HepG2 (cell line): ENCODE data around the gene CPEB3. TPM values are rescaled to one million over a fixed set of nuclear protein-coding genes. Genes with fewer than 3 reads are reported as not detected.

Experiments
- ARNT ChIP-seq: fragments of 450-650 bp; IDR thresholded peaks from 2 replicates; pipeline ENCODE4 v1.6.1; 2017
- CENPT ChIP-seq: sonication (generic); formaldehyde crosslinking; IDR thresholded peaks from 2 replicates; pipeline ENCODE4 v1.8.0; 2022; ENCODE audit warnings: low read depth, mild to moderate bottlenecking, moderate library complexity, missing genetic modification reagents
- FOXC1 ChIP-seq: sonication (generic); formaldehyde crosslinking; IDR thresholded peaks from 2 replicates; pipeline ENCODE4 v1.8.0; 2022; ENCODE audit warnings: mild to moderate bottlenecking, missing genetic modification reagents, borderline replicate concordance
- IRX3 ChIP-seq: sonication (generic); formaldehyde crosslinking; IDR thresholded peaks from 2 replicates; pipeline ENCODE4 v1.8.1; 2023; ENCODE audit warnings: mild to moderate bottlenecking, low read depth, missing genetic modification reagents, borderline replicate concordance
- JUNB ChIP-seq: sonication (generic); formaldehyde crosslinking; IDR thresholded peaks from 2 replicates; pipeline ENCODE4 v1.8.0; 2022; ENCODE audit warnings: missing genetic modification reagents, mild to moderate bottlenecking, borderline replicate concordance
- NR2F1 ChIP-seq, 2 experiments: fragments of 450-650 bp in 1 of 2; formaldehyde crosslinking in 1 of 2; IDR thresholded peaks; 2 replicates each; pipeline versions ENCODE4 v1.5.0 to v1.6.1; 2016 to 2020; ENCODE audit warnings: mild to moderate bottlenecking in 1 of 2, missing compliant biosample characterization in 1 of 2, missing genetic modification reagents in 1 of 2, moderate library complexity in 1 of 2
- RXRB ChIP-seq: IDR thresholded peaks from 2 replicates; pipeline ENCODE4 v1.6.1; 2016; ENCODE audit warnings: borderline replicate concordance, missing genetic modification reagents, missing compliant biosample characterization
- SATB2 ChIP-seq: sonication (generic); formaldehyde crosslinking; IDR thresholded peaks from 2 replicates; pipeline ENCODE4 v1.5.0; 2020; ENCODE audit warnings: missing genetic modification reagents
- SRF ChIP-seq: IDR thresholded peaks from 2 replicates; pipeline ENCODE4 v1.6.1; 2011; ENCODE audit warnings: mild to moderate bottlenecking, low read depth, low read length, moderate library complexity
- ZBTB1 ChIP-seq: sonication (generic); formaldehyde crosslinking; IDR thresholded peaks from 2 replicates; pipeline ENCODE4 v1.4.0; 2020; ENCODE audit warnings: missing genetic modification reagents, borderline replicate concordance
- ZBTB38 ChIP-seq: sonication (generic); formaldehyde crosslinking; IDR thresholded peaks from 2 replicates; pipeline ENCODE4 v1.5.1; 2020; ENCODE audit warnings: mild to moderate bottlenecking, missing genetic modification reagents
- ZNF550 ChIP-seq: sonication (generic); formaldehyde crosslinking; IDR thresholded peaks from 2 replicates; pipeline ENCODE4 v1.4.0; 2020; ENCODE audit warnings: mild to moderate bottlenecking, missing genetic modification reagents, borderline replicate concordance
- ZNF557 ChIP-seq: sonication (generic); formaldehyde crosslinking; IDR thresholded peaks from 2 replicates; pipeline ENCODE4 v1.4.0; 2020; ENCODE audit warnings: missing genetic modification reagents
- ZNF614 ChIP-seq: IDR thresholded peaks from 2 replicates; pipeline ENCODE4 v1.6.1; 2018; ENCODE audit warnings: missing biosample characterization, missing genetic modification reagents, inconsistent platforms, borderline replicate concordance
- ZNF644 ChIP-seq: IDR thresholded peaks from 2 replicates; pipeline ENCODE4 v1.6.1; 2016; ENCODE audit warnings: low read depth
- ZNF883 ChIP-seq: sonication (generic); formaldehyde crosslinking; IDR thresholded peaks from 2 replicates; pipeline ENCODE4 v1.5.1; 2020; ENCODE audit warnings: mild to moderate bottlenecking, missing genetic modification reagents; ENCODE audit errors: not compliant biosample characterization
- polyA plus RNA-seq, 8 experiments: library from polyadenylated mRNA; depleted of rRNA in 3 of 8; stranded (reverse) in 7 of 8; unstranded in 1 of 8; fragments of >200 nt; fragmentation: Illumina TruSeq in 4 of 8; extraction: Trizol in 4 of 8; gene quantifications; 2 replicates each; pipeline versions ENCODE4 v1.2.1 to v1.2.3, GENCODE V29; 2011 to 2016; ENCODE audit warnings: low read depth in 4 of 8, missing spikeins in 1 of 8, mixed read lengths in 1 of 8; ENCODE audit not compliant: insufficient read depth in 1 of 8
- total RNA-seq, 5 experiments: library from RNA; depleted of rRNA; stranded (reverse); fragments of >200 nt; fragmentation: Illumina TruSeq; extraction: Trizol; gene quantifications; 2 replicates each; pipeline ENCODE4 v1.2.3, GENCODE V29; 2016; ENCODE audit warnings: low read depth in 1 of 5
- TF ChIP-seq, protein P1 (sequence below): sonication (generic); formaldehyde crosslinking; IDR thresholded peaks from 2 replicates; pipeline ENCODE4 v1.4.0; 2020; ENCODE audit warnings: missing genetic modification reagents, low read depth, mild to moderate bottlenecking, borderline replicate concordance
- TF ChIP-seq, protein P2 (sequence below): sonication (generic); formaldehyde crosslinking; IDR thresholded peaks from 2 replicates; pipeline ENCODE4 v1.8.1; 2023; ENCODE audit warnings: mild to moderate bottlenecking, moderate library complexity, missing genetic modification reagents
- TF ChIP-seq, protein P3 (sequence below): sonication (generic); formaldehyde crosslinking; conservative IDR thresholded peaks from 2 replicates; pipeline ENCODE4 v1.4.0; 2020; ENCODE audit warnings: missing genetic modification reagents
- TF ChIP-seq, protein P4 (sequence below): sonication (generic); formaldehyde crosslinking; IDR thresholded peaks from 2 replicates; pipeline ENCODE4 v1.4.0; 2020; ENCODE audit warnings: missing genetic modification reagents
- TF ChIP-seq, protein P5 (sequence below): sonication (generic); formaldehyde crosslinking; IDR thresholded peaks from 2 replicates; pipeline ENCODE4 v1.8.0; 2022; ENCODE audit warnings: missing genetic modification reagents, mild to moderate bottlenecking, inconsistent platforms, borderline replicate concordance

Gene CPEB3
- total and polyA plus RNA-seq, 2 of the 13 experiments (the other 11 are each of a cell fraction or from before 2014, with no cell fraction given): 0.66 to 0.70 TPM

DNA sequence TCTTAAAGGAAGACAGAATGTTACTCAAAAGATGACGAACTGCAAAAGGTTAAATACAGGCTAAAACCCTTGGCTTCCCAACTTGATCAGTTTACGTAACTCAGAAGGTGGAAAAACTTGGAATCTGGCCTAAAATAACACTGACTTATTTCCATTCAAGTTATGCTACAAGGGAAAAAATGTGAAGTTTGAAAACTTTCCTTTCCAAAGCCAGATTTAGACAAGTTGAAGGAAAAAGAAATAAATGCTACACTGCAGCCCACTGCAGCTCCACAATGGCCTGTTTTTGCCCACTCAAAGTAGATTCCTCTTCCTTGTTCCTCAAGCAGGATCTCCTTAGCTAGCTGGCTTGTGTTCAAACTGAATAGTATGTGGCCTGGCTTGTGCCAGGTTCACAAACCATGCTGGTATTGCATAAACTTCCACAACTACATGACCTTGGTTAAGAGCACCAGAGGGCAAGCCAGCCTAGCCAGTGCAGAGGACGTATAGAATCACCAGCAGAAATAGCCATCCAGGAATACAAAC is 166.2 kb downstream of the CPEB3 start (continued):
- peak in 1 of 2 experiments; percentile 30; a peak in 1 of 4 replicates for TF ChIP-seq NR2F1 (CRISPR knock-in tag; IDR thresholded peaks at IDR 0.05)
- TF ChIP-seq CENPT (CRISPR knock-in tag): no peak
- TF ChIP-seq ZBTB1 (CRISPR knock-in tag): no peak
- TF ChIP-seq ZNF557 (CRISPR knock-in tag): no peak
- no peak for TF ChIP-seq JUNB (CRISPR knock-in tag)
- TF ChIP-seq, protein P1, sequence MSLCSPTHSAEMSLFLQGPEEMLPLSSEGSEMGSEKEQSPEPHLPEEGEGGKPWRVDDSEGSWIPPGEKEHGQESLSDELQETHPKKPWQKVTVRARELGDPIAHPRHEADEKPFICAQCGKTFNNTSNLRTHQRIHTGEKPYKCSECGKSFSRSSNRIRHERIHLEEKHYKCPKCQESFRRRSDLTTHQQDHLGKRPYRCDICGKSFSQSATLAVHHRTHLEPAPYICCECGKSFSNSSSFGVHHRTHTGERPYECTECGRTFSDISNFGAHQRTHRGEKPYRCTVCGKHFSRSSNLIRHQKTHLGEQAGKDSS (CRISPR knock-in tag): no peak
- peak; percentile 76 for TF ChIP-seq ZNF644 (CRISPR knock-in tag)
- TF ChIP-seq SRF: no peak
- no peak for TF ChIP-seq ZBTB38 (CRISPR knock-in tag)
- TF ChIP-seq, protein P2, sequence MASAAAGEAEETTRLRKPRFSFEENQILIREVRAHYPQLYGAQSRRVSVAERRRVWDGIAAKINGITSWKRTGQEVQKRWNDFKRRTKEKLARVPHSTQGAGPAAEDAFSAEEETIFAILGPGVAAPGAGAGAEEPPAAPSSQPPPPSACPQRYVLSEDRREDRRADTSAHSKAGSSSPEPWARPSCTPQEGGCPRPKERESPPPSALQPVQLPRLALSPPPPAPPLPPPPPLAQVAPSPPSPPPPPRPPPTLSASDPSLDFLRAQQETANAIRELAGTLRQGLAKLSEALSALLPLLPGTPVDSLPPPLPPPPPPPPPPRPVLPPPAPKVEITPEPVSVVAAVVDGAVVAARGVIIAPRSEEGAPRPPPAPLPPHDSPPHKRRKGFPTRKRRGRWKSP (CRISPR knock-in tag): no peak
- TF ChIP-seq FOXC1 (CRISPR knock-in tag): no peak
- 0 out of 2 replicates have a peak, but pooled peaks have one; percentile 27 for TF ChIP-seq ZNF614
- TF ChIP-seq SATB2 (CRISPR knock-in tag): no peak
- TF ChIP-seq, protein P3, sequence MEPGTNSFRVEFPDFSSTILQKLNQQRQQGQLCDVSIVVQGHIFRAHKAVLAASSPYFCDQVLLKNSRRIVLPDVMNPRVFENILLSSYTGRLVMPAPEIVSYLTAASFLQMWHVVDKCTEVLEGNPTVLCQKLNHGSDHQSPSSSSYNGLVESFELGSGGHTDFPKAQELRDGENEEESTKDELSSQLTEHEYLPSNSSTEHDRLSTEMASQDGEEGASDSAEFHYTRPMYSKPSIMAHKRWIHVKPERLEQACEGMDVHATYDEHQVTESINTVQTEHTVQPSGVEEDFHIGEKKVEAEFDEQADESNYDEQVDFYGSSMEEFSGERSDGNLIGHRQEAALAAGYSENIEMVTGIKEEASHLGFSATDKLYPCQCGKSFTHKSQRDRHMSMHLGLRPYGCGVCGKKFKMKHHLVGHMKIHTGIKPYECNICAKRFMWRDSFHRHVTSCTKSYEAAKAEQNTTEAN (CRISPR knock-in tag): 0 out of 2 replicates have a peak, but pooled peaks have one; percentile 63
- no peak for TF ChIP-seq ARNT
- TF ChIP-seq, protein P4, sequence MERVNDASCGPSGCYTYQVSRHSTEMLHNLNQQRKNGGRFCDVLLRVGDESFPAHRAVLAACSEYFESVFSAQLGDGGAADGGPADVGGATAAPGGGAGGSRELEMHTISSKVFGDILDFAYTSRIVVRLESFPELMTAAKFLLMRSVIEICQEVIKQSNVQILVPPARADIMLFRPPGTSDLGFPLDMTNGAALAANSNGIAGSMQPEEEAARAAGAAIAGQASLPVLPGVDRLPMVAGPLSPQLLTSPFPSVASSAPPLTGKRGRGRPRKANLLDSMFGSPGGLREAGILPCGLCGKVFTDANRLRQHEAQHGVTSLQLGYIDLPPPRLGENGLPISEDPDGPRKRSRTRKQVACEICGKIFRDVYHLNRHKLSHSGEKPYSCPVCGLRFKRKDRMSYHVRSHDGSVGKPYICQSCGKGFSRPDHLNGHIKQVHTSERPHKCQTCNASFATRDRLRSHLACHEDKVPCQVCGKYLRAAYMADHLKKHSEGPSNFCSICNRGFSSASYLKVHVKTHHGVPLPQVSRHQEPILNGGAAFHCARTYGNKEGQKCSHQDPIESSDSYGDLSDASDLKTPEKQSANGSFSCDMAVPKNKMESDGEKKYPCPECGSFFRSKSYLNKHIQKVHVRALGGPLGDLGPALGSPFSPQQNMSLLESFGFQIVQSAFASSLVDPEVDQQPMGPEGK (CRISPR knock-in tag): 0 out of 2 replicates have a peak, but pooled peaks have one; percentile 29
- TF ChIP-seq, protein P5, sequence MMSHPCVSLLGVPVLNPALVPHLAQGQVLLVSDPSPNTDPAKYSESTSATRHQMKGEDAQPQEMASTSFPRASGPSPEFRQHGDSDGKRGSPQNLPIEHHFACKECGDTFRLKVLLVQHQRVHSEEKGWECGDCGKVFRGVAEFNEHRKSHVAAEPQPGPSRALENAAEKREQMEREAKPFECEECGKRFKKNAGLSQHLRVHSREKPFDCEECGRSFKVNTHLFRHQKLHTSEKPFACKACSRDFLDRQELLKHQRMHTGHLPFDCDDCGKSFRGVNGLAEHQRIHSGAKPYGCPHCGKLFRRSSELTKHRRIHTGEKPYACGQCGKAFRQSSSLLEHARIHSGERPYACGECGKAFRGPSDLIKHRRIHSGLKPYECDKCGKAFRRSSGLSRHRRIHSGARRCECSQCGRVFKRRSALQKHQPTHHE (CRISPR knock-in tag): no peak
- TF ChIP-seq RXRB: peak; percentile 89
- TF ChIP-seq ZNF883 (CRISPR knock-in tag): no peak
- TF ChIP-seq ZNF550: no peak
- no peak for TF ChIP-seq IRX3
